HG02840 (cell line): Measurements from ENCODE around the gene ALDH1A1.

Experiments used
- ATAC-seq: cut with Tn5 transposase; IDR thresholded peaks from one replicate; pipeline ENCODE4 v1.9.1; 2021; ENCODE audit warnings: mild to moderate bottlenecking, moderate library complexity, moderate number of reproducible peaks; ENCODE audit not compliant: unreplicated experiment, low FRiP score

ALDH1A1 gene

GRCh38 chr9:72980183-72980582 lies 27.3 kb upstream of the ALDH1A1 start:
- no peak for ATAC-seq

GRCh38 chr9:72979405-72980100 lies 26.7 kb upstream of the ALDH1A1 start:
- no peak for ATAC-seq

- ATAC-seq: no peak
Measured at GRCh38 chr9:72978744-72979143, 25.9 kb upstream of the ALDH1A1 start.

GRCh38 chr9:72977670-72978069 lies 24.8 kb upstream of the ALDH1A1 start:
- ATAC-seq: no peak

GRCh38 chr9:72974501-72974900 lies 21.6 kb upstream of the ALDH1A1 start:
- ATAC-seq: no peak

- ATAC-seq: no peak
Measured at GRCh38 chr9:72972636-72973035, 19.8 kb upstream of the ALDH1A1 start.

- ATAC-seq: no peak
Measured at GRCh38 chr9:72971411-72971810, 18.6 kb upstream of the ALDH1A1 start.

GRCh38 chr9:72960446-72960845 lies 7.6 kb upstream of the ALDH1A1 start:
- no peak for ATAC-seq

- no peak for ATAC-seq
Measured at GRCh38 chr9:72958485-72959281, 5.8 kb upstream of the ALDH1A1 start.

- no peak for ATAC-seq
Measured at GRCh38 chr9:72955571-72955970, 2.7 kb upstream of the ALDH1A1 start.

GRCh38 chr9:72955126-72955455 lies 2.2 kb upstream of the ALDH1A1 start:
- no peak for ATAC-seq

- no peak for ATAC-seq
Measured at GRCh38 chr9:72954431-72955125, 1.7 kb upstream of the ALDH1A1 start.

- no peak for ATAC-seq
Measured at GRCh38 chr9:72952381-72952690, 517 bp downstream of the ALDH1A1 start.

- ATAC-seq: no peak
Measured at GRCh38 chr9:72951520-72952380, 1.1 kb downstream of the ALDH1A1 start.

GRCh38 chr9:72950875-72951442 lies 1.9 kb downstream of the ALDH1A1 start:
- ATAC-seq: no peak

- ATAC-seq: no peak
Measured at GRCh38 chr9:72949918-72950325, 2.9 kb downstream of the ALDH1A1 start.

- no peak for ATAC-seq
Measured at GRCh38 chr9:72949244-72949582, 3.6 kb downstream of the ALDH1A1 start.

- no peak for ATAC-seq
Measured at GRCh38 chr9:72948575-72949243, 4.1 kb downstream of the ALDH1A1 start.

GRCh38 chr9:72947984-72948465 lies 4.8 kb downstream of the ALDH1A1 start:
- no peak for ATAC-seq

GRCh38 chr9:72946821-72947220 lies 6.0 kb downstream of the ALDH1A1 start:
- no peak for ATAC-seq
